ENCODE results near the gene TSPAN16. TPM values are rescaled to one million over a fixed set of nuclear protein-coding genes. Genes with fewer than 3 reads are reported as not detected.

Gene TSPAN16
- total and polyA plus RNA-seq, 2 of the 13 experiments (the other 11 are each of a cell fraction or from before 2014, with no cell fraction given): not detected

DNA sequence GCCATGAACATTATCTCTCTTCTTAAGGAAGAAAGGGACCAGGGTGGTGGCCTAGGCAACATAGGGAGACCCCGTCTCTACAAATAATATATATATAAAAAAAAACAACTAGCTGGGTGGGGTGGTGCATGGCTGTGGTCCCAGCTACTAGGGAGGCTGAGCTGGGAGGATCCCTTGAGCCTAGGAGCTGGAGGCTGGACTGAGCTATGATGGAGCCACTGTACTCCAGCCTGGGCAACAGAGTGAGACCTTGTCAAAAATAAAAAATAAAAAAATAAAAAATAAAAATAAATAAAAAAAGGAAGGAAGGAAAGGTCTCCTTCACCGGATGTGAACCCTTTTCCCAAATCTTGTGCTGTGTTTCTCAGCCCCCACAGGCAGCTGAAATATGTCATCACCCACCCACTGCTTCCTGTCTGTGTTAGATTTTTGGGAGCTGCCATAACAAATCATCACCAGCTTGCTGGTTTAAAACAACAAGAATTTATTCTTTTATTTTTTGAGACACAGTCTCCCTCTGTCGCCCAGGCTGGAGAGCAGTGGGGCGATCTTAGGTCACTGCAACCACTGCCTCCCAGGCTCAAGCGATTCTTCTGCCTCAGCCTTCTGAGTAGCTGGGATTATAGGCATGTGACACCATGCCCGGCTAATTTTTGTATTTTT, 9.5 kb upstream of the TSPAN16 start:
- Histone ChIP-seq H3K27me3 (ENCODE audit: control insufficient read depth in 1 of 2, insufficient read depth in 2 of 2, low read length in 2 of 2) (no peaks in the 10 kb centered on the region; a peak in 1 of 5 replicates), H3K9me3 (ENCODE audit: low read length) (no peaks in the 10 kb centered on the region), H3K79me2 (ENCODE audit: insufficient read depth, low read length) (no peaks in the 10 kb centered on the region), H2AFZ (ENCODE audit: low read length) (no peak overlapping the region), H4K20me1 (ENCODE audit: insufficient read depth, low read length) (no peaks in the 10 kb centered on the region), H3K4me2 (ENCODE audit: low read depth, low read length) (no peak overlapping the region), H3K4me3 (replicated peaks in 1 of 3; ENCODE audit: insufficient read depth in 1 of 3, low read depth in 2 of 3, low read length in 3 of 3) (no peak overlapping the region), H3K27ac (ENCODE audit: extremely low read length, insufficient read depth, low read length) (no peak overlapping the region), H3K4me1 (ENCODE audit: insufficient read depth, low read length) (peaks cover 27% of the 10 kb centered on the region), H3K36me3 (replicated peaks in 1 of 2; ENCODE audit: control insufficient read depth in 1 of 2, insufficient read depth in 2 of 2, low read length in 2 of 2) (no peaks in the 10 kb centered on the region), H3K9ac (ENCODE audit: insufficient read depth, low read depth, low read length) (no peak overlapping the region)
- TF ChIP-seq, protein P1, sequence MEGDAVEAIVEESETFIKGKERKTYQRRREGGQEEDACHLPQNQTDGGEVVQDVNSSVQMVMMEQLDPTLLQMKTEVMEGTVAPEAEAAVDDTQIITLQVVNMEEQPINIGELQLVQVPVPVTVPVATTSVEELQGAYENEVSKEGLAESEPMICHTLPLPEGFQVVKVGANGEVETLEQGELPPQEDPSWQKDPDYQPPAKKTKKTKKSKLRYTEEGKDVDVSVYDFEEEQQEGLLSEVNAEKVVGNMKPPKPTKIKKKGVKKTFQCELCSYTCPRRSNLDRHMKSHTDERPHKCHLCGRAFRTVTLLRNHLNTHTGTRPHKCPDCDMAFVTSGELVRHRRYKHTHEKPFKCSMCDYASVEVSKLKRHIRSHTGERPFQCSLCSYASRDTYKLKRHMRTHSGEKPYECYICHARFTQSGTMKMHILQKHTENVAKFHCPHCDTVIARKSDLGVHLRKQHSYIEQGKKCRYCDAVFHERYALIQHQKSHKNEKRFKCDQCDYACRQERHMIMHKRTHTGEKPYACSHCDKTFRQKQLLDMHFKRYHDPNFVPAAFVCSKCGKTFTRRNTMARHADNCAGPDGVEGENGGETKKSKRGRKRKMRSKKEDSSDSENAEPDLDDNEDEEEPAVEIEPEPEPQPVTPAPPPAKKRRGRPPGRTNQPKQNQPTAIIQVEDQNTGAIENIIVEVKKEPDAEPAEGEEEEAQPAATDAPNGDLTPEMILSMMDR (CRISPR knock-in tag; IDR thresholded peaks at IDR 0.05): peak; percentile 27; the same call in 1 of the 2 replicates
- no peak for TF ChIP-seq RARG (CRISPR knock-in tag; IDR thresholded peaks at IDR 0.05; ENCODE audit: low read depth)
- ChIA-PET POLR2A (no interaction called here), CTCF (ENCODE audit: low intra/inter-chr PET ratio, low total read pairs) (no interaction called here)
- intact Hi-C loops (cut with micrococcal nuclease; ENCODE audit: unreplicated experiment) (no loop called here), in situ Hi-C loops (cut with HindIII; ENCODE audit: extremely low pct_ligation_motif_present, low pct_unique_long_range_greater_than_20kb) (loop anchor here (10.0 kb wide), 1 partner anchor 168 kb away; no protein-coding TSS in a partner anchor)
- ATAC-seq (no peak), FAIRE-seq (no peak), DNase-seq (ENCODE audit: low spot score) (no peak)
- no TSS peak for BruUV-seq (replicated peaks)
- 60% methylated on average over 6 of the region's 6 CpGs for WGBS (ENCODE audit: low lambda C conversion rate)

DNA sequence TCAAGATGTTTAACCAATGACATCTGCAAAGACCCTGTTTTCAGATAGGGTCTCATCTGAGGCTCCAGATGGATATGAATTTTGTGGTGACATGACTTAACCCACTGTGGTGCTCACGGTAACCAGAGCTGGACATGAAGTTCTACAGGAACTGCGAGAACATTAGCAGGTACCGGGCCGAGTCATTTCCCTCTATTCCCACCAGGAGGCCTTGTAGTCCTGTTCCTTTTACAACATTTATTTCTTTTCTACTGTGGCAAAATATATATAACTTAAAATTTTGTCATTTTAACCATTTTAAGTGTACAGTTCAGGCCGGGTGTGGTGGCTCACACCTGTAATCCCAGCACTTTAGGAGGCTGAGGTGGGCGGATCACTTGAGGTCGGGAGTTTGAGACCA, 7.6 kb upstream of the TSPAN16 start:
- Histone ChIP-seq H3K27me3 (ENCODE audit: control insufficient read depth in 1 of 2, insufficient read depth in 2 of 2, low read length in 2 of 2) (no peaks in the 10 kb centered on the region; a peak in 1 of 5 replicates), H2AFZ (ENCODE audit: low read length) (no peak overlapping the region)

More for the DNA sequence above, 7.6 kb upstream of the TSPAN16 start:
- Histone ChIP-seq H3K4me2 (ENCODE audit: low read depth, low read length) (peak overlapping the region; percentile 74; the same call in 1 of the 2 replicates), H3K36me3 (replicated peaks in 1 of 2; ENCODE audit: control insufficient read depth in 1 of 2, insufficient read depth in 2 of 2, low read length in 2 of 2) (no peaks in the 10 kb centered on the region), H3K27ac (ENCODE audit: extremely low read length, insufficient read depth, low read length) (no peak overlapping the region), H3K4me1 (ENCODE audit: insufficient read depth, low read length) (peaks cover 41% of the 10 kb centered on the region), H3K9me3 (ENCODE audit: low read length) (no peaks in the 10 kb centered on the region), H3K79me2 (ENCODE audit: insufficient read depth, low read length) (no peaks in the 10 kb centered on the region), H3K9ac (ENCODE audit: insufficient read depth, low read depth, low read length) (no peak overlapping the region), H4K20me1 (ENCODE audit: insufficient read depth, low read length) (no peaks in the 10 kb centered on the region), H3K4me3 (replicated peaks in 1 of 3; ENCODE audit: insufficient read depth in 1 of 3, low read depth in 2 of 3, low read length in 3 of 3) (no peak overlapping the region)
- POLR2A ChIA-PET: no interaction called here
- in situ Hi-C loops (cut with HindIII; ENCODE audit: extremely low pct_ligation_motif_present, low pct_unique_long_range_greater_than_20kb): loop anchor here (10.0 kb wide), 1 partner anchor 166 kb away; no protein-coding TSS in a partner anchor
- BruUV-seq (replicated peaks): no TSS peak
- FAIRE-seq (peak; percentile 15), ATAC-seq (peak; percentile 69), DNase-seq (ENCODE audit: low spot score) (no peak)
- intact Hi-C loops (cut with micrococcal nuclease; ENCODE audit: unreplicated experiment): no loop called here
- CTCF ChIA-PET (ENCODE audit: low intra/inter-chr PET ratio, low total read pairs): interaction anchor here (0.9 kb wide), 1 partner anchor 299 kb away, joined by 3 read pairs; no protein-coding TSS in a partner anchor
- TF ChIP-seq, protein P1 (CRISPR knock-in tag; IDR thresholded peaks at IDR 0.05): peak; percentile 38
- TF ChIP-seq STAG1 (CRISPR knock-in tag; IDR thresholded peaks at IDR 0.05): peak; percentile 44
- TF ChIP-seq ZNF670 (CRISPR knock-in tag; IDR thresholded peaks at IDR 0.05; ENCODE audit: borderline replicate concordance): no peak
- TF ChIP-seq SMC3 (IDR thresholded peaks at IDR 0.05; ENCODE audit: low read length): peak; percentile 13; the same call in 1 of the 2 replicates
- WGBS (ENCODE audit: low lambda C conversion rate): 35% methylated on average over 7 of the region's 7 CpGs
